Omental fat pad (tissue), 4 donors: ENCODE results near the gene FBN1. TPM values are rescaled to one million over a fixed set of nuclear protein-coding genes. Genes with fewer than 3 reads are reported as not detected.
A peak's percentile ranks its signal among the peaks of the same experiment; 100 is the strongest.

Experiments
- ATAC-seq: fragments of 150-250 bp; one replicate; pipeline ENCODE4 v1.9.1; 2016; ENCODE audit warnings: mild to moderate bottlenecking, moderate library complexity; ENCODE audit not compliant: low FRiP score
- DNase-seq: peaks from one replicate; pipeline ENCODE4 v3.0.0-alpha.2; 2019; ENCODE audit warnings: low spot score
- CTCF ChIP-seq, 3 donors: fragments of 450-650 bp; IDR thresholded peaks; one replicate each; pipeline ENCODE4 v1.5.1; 2016 to 2017; ENCODE audit warnings: antibody characterized with exemption in 3 of 3, mild to moderate bottlenecking in 3 of 3, moderate library complexity in 2 of 3
- total RNA-seq, 4 donors: library from RNA; depleted of rRNA; stranded (reverse); fragments of >200 nt; gene quantifications; one replicate each; pipeline ENCODE4 v1.1.0, GENCODE V29; 2016

The FBN1 gene
- total RNA-seq, 4 donors from 2014 or later = 91.5 to 413 (median 137) TPM

DNA sequence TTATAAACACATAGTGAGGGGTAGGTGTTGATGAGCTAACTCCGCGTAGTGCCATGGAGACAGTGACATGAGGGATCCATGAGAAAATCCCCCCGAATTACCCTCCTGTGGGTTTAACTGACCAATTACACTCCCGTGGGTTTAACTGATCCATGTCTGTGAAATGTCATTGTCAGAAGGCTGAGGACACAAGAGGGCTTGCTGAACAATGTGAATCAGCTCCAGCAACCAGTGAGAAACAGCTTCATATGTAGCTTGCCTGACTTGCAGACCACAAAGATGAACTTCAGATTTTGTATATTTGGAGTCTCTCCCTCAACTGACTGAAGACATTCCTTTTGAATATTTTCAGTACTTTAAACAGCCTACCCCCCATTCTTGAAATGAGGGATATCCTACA, 144.9 kb downstream of the FBN1 start:
- DNase-seq (no peak), ATAC-seq (no peak)
- no peak for TF ChIP-seq CTCF (IDR thresholded peaks at IDR 0.05)

DNA sequence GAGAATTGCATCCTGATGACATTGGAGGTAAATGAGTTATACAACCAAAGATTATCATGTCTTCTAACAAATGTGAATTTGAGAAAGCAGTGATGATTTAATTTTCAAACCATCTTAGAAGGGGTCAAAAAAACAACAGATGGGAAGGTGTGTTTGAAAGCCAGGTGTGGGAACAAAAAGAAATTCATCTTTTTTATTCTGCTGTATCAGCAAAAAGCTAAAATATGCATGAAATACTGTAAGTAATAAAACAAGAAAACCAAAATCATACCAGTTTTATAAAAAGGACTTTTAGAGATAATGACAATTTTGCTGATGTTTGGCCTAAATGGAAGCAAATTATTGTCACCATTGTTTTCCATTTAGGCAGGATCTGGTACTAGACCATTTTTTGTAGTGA, 145.5 kb downstream of the FBN1 start:
- TF ChIP-seq CTCF (IDR thresholded peaks at IDR 0.05) = no peak
- ATAC-seq = no peak

GRCh38 chr15:48498828-48499227, 146.7 kb downstream of the FBN1 start:
- DNase-seq (no peak), ATAC-seq (no peak)
- TF ChIP-seq CTCF (IDR thresholded peaks at IDR 0.05) = no peak

More for the DNA sequence above, 145.5 kb downstream of the FBN1 start:
- DNase-seq = no peak

DNA sequence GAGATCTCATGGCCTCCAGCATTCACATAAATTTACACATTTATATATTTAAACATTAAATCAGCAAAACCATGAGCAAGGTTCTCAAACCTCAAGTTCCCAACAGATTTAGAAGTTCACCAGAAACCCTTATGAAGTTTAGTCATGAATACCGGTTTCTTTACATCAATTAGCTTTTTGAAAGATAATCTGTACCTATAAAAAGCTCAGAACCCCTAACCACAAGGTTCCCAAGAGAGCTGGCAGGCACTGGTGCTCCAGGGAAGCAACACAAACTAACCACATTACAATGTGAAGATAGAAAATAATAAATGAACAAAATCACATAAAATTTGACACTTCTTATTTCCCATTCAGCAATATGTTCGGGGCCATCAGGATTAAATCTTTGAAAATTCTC, 150.9 kb downstream of the FBN1 start:
- ATAC-seq (no peak), DNase-seq (no peak)
- no peak for TF ChIP-seq CTCF (IDR thresholded peaks at IDR 0.05)

GRCh38 chr15:48493763-48494225, 151.7 kb downstream of the FBN1 start:
- no peak for DNase-seq
- TF ChIP-seq CTCF (IDR thresholded peaks at IDR 0.05) = no peak
- ATAC-seq = no peak

DNA sequence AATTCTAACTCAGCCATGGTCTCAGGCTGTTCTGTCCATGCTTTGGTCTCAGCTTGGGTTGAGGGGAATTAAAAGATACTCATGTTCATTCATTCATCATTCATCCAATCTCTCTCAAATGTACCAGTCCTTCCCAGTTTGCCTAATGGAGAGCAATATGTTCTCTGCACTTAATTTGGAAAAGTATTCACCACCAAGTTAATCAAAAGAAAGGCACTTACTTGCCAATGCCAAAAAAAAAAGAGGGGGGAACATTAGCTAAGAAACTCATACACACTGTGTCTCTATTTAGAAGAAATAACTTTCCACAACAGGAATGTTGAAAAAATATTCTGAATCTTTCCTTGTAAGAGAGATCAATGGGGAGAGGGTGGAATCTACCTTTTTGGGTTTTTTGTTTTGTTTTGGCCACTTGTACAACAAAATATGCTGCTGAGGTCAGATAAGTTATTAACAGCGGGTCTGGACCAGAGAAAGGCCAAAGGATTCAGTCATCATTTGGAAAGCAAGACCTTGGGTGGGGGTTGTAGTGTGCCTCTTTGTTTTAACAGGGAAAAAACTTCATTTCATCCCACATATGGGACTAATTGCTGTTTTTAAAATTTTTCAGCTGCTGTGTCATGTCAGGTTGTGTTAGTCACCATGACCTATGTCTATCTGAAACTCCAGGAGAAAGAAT, 152.3 kb downstream of the FBN1 start:
- ATAC-seq (peak; percentile 76), DNase-seq (no peak)
- no peak for TF ChIP-seq CTCF (IDR thresholded peaks at IDR 0.05)

GRCh38 chr15:48486228-48486627, 159.3 kb downstream of the FBN1 start:
- ATAC-seq = no peak
- no peak for TF ChIP-seq CTCF (IDR thresholded peaks at IDR 0.05)
- no peak for DNase-seq
